Measurements from ENCODE around the gene LLGL2. TPM values are rescaled to one million over a fixed set of nuclear protein-coding genes. Genes with fewer than 3 reads are reported as not detected.

The LLGL2 gene
- total and polyA plus RNA-seq, 5 donors from 2014 or later = 13.6 to 44.1 (median 17.5) TPM

DNA sequence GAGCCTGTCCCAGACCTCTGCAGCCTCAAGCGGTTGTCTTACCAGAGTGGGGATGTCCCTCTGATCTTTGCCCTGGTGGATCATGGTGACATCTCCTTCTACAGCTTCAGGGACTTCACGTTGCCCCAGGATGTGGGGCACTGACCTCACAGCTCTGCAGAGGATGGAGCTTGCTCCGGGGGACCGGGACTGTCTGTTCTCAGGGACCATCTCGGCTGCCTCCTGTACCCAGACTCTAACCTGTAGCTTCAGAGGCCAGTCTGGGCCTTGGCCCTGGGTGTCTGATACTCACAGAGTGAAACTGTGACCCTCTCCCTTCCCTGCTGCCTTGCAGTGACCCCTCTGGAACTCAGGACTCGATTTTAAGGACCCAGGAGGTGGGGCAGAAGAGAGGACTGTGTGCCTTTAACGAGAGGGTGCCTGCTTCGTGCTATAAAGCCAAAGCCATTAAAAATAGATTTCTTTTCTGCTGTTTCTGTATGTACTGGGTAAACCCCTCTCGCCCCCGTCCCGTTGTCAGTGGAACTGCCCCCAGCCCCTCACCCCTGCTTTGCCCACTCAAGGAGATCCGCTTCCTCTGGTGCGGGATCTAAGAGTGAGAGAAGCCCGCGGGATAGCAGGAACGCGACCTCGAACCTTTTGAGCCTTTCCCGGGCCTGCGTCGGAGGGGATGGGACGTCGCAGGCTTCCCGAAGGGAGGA lies 1.1 kb upstream of the LLGL2 start:
- Mint-ChIP-seq H3K4me3 (peak overlapping the region; percentile 73 to 85 (median 80)), H3K4me1 (peaks cover 0 to 18% (median 10%) of the 10 kb centered on the region in 4 donors), H3K27ac (peak overlapping the region in 1 of 3 donors; percentile 65), H3K36me3 (peaks cover 3% of the 10 kb centered on the region), H3K27me3 (no peaks in the 10 kb centered on the region), H3K9me3 (no peaks in the 10 kb centered on the region)
- DNase-seq (no peak), ATAC-seq (ENCODE audit: low read depth in 2 of 2) (no peak)
- no peaks in the 10 kb centered on the region for H3K9me3 ChIP-seq (ENCODE audit: control insufficient read depth in 2 of 2, low read length in 2 of 2)
- peaks cover 19% of the 10 kb centered on the region for H3K4me1 ChIP-seq (ENCODE audit: control insufficient read depth, insufficient read depth, low read length, poor library complexity, severe bottlenecking)
- peak overlapping the region; percentile 66 for H3K27ac ChIP-seq (ENCODE audit: insufficient read depth, low read length, poor library complexity, severe bottlenecking)
- H3K27me3 ChIP-seq (ENCODE audit: control insufficient read depth, insufficient read depth, low read length) = no peaks in the 10 kb centered on the region
- H3K36me3 ChIP-seq (ENCODE audit: control insufficient read depth, insufficient read depth, low read length) = peaks cover 11% of the 10 kb centered on the region
- H3K4me3 ChIP-seq (ENCODE audit: low read depth, low read length) = no peak overlapping the region

DNA sequence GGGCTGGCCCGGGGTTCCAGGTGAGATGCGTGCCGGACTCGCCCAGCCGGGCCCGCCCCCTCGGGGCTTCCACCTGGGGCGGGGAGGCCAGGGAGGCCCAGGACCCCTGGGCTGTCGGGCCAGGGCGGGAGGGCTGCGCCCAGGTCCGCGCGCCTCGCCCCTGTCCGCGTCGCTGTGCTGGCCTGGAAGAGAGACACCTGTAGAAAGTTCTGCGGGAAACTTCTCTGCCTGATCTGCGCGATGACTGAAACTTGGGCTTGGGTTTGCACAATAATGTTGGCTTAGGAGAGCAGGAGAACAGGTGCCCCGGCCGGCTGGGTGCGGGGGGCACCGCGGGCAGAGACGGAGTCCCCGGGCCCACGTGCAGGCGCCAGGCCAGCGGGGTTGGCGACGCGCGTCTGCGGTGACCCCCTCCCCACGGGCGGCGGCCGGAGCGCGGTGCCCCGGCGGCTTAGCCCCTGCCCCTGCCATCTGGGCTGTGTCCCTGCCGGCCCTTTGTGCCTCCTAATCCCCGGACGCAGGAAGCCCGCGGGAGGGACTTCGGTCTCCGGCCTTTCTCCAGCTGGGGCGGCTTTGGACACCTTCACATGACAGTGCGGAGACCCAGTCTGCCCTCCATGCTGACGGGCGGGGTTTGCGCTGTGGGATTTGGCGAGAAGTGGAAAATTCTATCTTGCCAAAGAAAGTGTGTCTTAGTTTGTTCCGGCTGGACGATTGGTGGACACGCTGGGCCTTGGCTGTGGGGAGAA lies 483 bp downstream of the LLGL2 start:
- ATAC-seq (ENCODE audit: low read depth in 2 of 2) (no peak), DNase-seq (peak in 1 of 3 donors; percentile 21)

DNA sequence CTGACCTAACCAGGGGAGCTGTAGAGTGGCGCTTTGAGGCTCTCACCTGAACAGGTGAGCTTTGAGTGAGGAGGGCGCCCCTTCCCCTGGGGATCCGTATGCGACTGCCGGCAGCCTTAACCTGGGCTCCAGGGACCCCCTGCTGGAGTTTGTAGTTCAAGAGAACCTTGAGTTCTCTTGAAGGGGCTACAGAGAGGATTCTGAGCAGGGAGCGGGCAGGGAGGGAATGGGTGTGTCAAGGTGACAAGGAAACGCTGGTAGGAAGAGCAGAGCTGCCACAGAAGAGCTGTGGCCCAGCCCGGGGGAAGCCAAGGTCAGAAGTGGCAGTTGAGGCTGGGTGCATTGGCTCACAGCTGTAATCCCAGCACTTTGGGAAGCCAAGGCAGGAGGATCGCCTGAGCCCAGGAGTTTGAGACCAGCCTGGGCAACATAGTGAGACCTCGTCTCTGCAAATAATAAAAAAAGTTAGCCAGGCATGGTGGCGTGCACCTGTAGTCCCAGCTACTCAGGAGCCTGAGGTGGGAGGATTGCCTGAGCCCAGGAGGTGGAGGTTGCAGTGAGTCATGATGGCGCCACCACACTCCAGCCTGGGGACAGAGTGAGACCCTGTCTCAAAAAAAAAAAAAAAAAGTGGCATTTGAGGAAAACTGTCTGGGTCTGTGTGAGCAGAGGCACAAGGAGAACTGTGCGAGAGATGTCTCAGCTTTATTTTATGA lies 1.2 kb downstream of the LLGL2 start:
- Mint-ChIP-seq H3K4me3 (peak overlapping the region; percentile 76 to 93 (median 88)), H3K4me1 (peaks cover 0 to 14% (median 10%) of the 10 kb centered on the region in 4 donors), H3K36me3 (peaks cover 3% of the 10 kb centered on the region), H3K27ac (no peak overlapping the region), H3K27me3 (no peaks in the 10 kb centered on the region), H3K9me3 (no peaks in the 10 kb centered on the region)
- Histone ChIP-seq H3K4me3 (ENCODE audit: low read depth, low read length) (peak overlapping the region; percentile 24), H3K27me3 (ENCODE audit: control insufficient read depth, insufficient read depth, low read length) (no peaks in the 10 kb centered on the region), H3K4me1 (ENCODE audit: control insufficient read depth, insufficient read depth, low read length, poor library complexity, severe bottlenecking) (peaks cover 19% of the 10 kb centered on the region), H3K9me3 (ENCODE audit: control insufficient read depth in 2 of 2, low read length in 2 of 2) (no peaks in the 10 kb centered on the region), H3K36me3 (ENCODE audit: control insufficient read depth, insufficient read depth, low read length) (peaks cover 7% of the 10 kb centered on the region), H3K27ac (ENCODE audit: insufficient read depth, low read length, poor library complexity, severe bottlenecking) (no peak overlapping the region)
- DNase-seq (no peak), ATAC-seq (ENCODE audit: low read depth in 2 of 2) (no peak)

More for the DNA sequence above, 483 bp downstream of the LLGL2 start:
- peak overlapping the region; percentile 24 for H3K4me3 ChIP-seq (ENCODE audit: low read depth, low read length)
- H3K4me1 ChIP-seq (ENCODE audit: control insufficient read depth, insufficient read depth, low read length, poor library complexity, severe bottlenecking) = peaks cover 19% of the 10 kb centered on the region
- peaks cover 11% of the 10 kb centered on the region for H3K36me3 ChIP-seq (ENCODE audit: control insufficient read depth, insufficient read depth, low read length)
- no peaks in the 10 kb centered on the region for H3K27me3 Mint-ChIP-seq
- peaks cover 3% of the 10 kb centered on the region for H3K36me3 Mint-ChIP-seq
- H3K27ac ChIP-seq (ENCODE audit: insufficient read depth, low read length, poor library complexity, severe bottlenecking) = no peak overlapping the region
- peaks cover 0 to 14% (median 10%) of the 10 kb centered on the region in 4 donors for H3K4me1 Mint-ChIP-seq
- H3K9me3 ChIP-seq (ENCODE audit: control insufficient read depth in 2 of 2, low read length in 2 of 2) = no peaks in the 10 kb centered on the region
- no peaks in the 10 kb centered on the region for H3K9me3 Mint-ChIP-seq
- no peak overlapping the region for H3K27ac Mint-ChIP-seq
- H3K4me3 Mint-ChIP-seq = peak overlapping the region; percentile 84 to 93 (median 88)
- no peaks in the 10 kb centered on the region for H3K27me3 ChIP-seq (ENCODE audit: control insufficient read depth, insufficient read depth, low read length)

DNA sequence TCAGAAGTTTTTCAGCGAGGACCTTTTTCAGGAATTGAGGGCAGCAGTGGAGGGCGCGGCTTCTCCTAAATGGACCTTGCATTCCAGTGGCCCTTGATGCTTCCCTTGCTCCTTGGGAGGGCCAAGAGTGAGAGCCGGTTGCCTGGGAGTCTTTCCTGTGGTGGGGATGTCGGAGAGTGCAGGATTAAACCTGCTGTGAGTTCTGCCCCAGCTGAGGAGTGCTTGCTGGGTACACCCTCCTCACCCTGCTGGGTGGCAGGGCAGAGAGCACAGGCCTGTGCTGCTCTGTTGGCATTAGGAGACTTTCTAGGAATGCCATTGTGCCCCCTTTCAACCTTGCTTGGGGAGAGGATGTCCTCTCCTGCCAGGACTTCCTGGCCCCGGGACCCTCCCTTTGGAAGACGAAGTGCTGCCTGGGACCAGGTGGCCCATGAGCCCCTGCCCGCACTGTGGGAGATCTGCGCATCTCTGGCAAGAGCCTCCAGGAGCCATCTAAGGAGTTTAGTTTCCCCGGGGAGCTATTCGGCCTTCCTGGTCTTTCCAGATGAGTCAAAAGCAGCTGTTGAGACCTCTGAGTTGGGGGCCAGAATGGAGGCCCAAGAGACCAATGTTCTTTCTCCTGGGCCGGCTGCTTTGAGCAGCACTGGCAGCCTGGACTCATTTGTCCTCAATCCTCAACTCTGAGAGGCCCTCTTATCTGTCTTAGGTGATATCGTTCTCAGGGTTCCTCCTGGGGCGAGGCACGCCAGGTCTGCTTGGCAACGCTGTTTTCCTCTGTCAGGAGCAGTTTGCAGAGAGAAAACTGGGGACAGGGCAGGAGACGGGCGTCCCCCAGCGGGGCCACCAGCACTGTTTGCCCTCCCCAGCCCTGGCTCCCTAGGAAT lies 5.6 kb downstream of the LLGL2 start:
- Histone ChIP-seq H3K4me1 (ENCODE audit: control insufficient read depth, insufficient read depth, low read length, poor library complexity, severe bottlenecking) (peaks cover 20% of the 10 kb centered on the region), H3K36me3 (ENCODE audit: control insufficient read depth, insufficient read depth, low read length) (no peaks in the 10 kb centered on the region), H3K9me3 (ENCODE audit: control insufficient read depth in 2 of 2, low read length in 2 of 2) (no peaks in the 10 kb centered on the region), H3K27me3 (ENCODE audit: control insufficient read depth, insufficient read depth, low read length) (no peaks in the 10 kb centered on the region), H3K4me3 (ENCODE audit: low read depth, low read length) (no peak overlapping the region), H3K27ac (ENCODE audit: insufficient read depth, low read length, poor library complexity, severe bottlenecking) (no peak overlapping the region)
- ATAC-seq (ENCODE audit: low read depth in 2 of 2) = no peak
- Mint-ChIP-seq H3K36me3 (peaks cover 4% of the 10 kb centered on the region), H3K4me1 (peaks cover 0 to 37% (median 28%) of the 10 kb centered on the region in 4 donors), H3K27ac (no peak overlapping the region), H3K9me3 (no peaks in the 10 kb centered on the region), H3K27me3 (no peaks in the 10 kb centered on the region), H3K4me3 (peak overlapping the region in 1 of 4 donors; percentile 12)
- no peak for DNase-seq

DNA sequence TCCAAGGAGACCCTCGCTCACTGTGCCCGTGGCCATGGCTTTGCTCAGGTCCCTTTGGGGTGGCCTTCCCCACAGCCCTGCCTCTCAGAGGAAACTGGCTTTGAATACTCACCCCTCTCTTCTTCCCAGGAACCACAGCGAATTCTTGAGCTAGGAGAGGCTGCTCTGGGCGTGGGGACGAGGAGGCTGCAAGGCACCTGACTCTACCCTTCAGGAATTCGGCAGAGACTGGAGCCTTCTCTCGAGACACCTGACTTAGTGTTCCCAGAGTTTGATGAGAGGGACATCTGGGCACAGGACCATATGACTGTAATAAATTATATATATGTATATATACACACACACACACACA lies 6.2 kb downstream of the LLGL2 start:
- no peak overlapping the region for H3K4me3 ChIP-seq (ENCODE audit: low read depth, low read length)
- no peaks in the 10 kb centered on the region for H3K9me3 Mint-ChIP-seq
- ATAC-seq (ENCODE audit: low read depth in 2 of 2) (no peak), DNase-seq (no peak)
- H3K27ac Mint-ChIP-seq = no peak overlapping the region
- H3K27ac ChIP-seq (ENCODE audit: insufficient read depth, low read length, poor library complexity, severe bottlenecking) = no peak overlapping the region
- H3K36me3 Mint-ChIP-seq = peaks cover 4% of the 10 kb centered on the region
- no peak overlapping the region for H3K4me3 Mint-ChIP-seq
- no peaks in the 10 kb centered on the region for H3K36me3 ChIP-seq (ENCODE audit: control insufficient read depth, insufficient read depth, low read length)
- no peaks in the 10 kb centered on the region for H3K27me3 Mint-ChIP-seq
- no peaks in the 10 kb centered on the region for H3K27me3 ChIP-seq (ENCODE audit: control insufficient read depth, insufficient read depth, low read length)
- peaks cover 0 to 35% (median 24%) of the 10 kb centered on the region in 4 donors for H3K4me1 Mint-ChIP-seq
- H3K9me3 ChIP-seq (ENCODE audit: control insufficient read depth in 2 of 2, low read length in 2 of 2) = no peaks in the 10 kb centered on the region
- H3K4me1 ChIP-seq (ENCODE audit: control insufficient read depth, insufficient read depth, low read length, poor library complexity, severe bottlenecking) = peaks cover 14% of the 10 kb centered on the region

DNA sequence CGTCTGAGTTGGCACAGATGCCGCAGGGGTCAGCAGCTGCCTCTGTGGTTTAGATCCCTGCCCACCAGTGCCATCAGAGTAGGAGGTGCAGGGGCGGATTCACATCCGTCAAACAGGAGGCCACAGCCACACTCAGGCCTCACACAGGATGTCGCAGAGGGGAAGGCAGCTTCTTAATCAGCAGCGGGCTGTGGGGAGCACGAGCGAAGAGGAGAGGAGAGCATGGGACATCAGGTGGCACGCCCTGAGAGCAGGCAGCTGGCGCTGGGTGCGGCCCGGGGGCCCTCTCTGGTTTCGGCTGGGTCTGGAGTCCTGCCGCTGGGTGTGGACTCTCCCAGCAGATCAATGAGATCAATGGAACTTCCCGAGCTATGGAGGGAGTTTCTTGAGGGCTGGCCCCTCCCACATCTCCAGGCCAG lies 9.6 kb downstream of the LLGL2 start:
- Mint-ChIP-seq H3K9me3 (no peaks in the 10 kb centered on the region), H3K4me1 (peaks cover 0 to 33% (median 20%) of the 10 kb centered on the region in 4 donors), H3K27ac (peak overlapping the region; percentile 91 to 98 (median 93)), H3K27me3 (no peaks in the 10 kb centered on the region), H3K4me3 (peak overlapping the region in 3 of 4 donors; percentile 41 to 81 (median 48)), H3K36me3 (peaks cover 4% of the 10 kb centered on the region)
- Histone ChIP-seq H3K4me1 (ENCODE audit: control insufficient read depth, insufficient read depth, low read length, poor library complexity, severe bottlenecking) (peaks cover 14% of the 10 kb centered on the region), H3K4me3 (ENCODE audit: low read depth, low read length) (no peak overlapping the region), H3K27ac (ENCODE audit: insufficient read depth, low read length, poor library complexity, severe bottlenecking) (peak overlapping the region; percentile 69), H3K9me3 (ENCODE audit: control insufficient read depth in 2 of 2, low read length in 2 of 2) (no peaks in the 10 kb centered on the region), H3K27me3 (ENCODE audit: control insufficient read depth, insufficient read depth, low read length) (no peaks in the 10 kb centered on the region), H3K36me3 (ENCODE audit: control insufficient read depth, insufficient read depth, low read length) (no peaks in the 10 kb centered on the region)
- DNase-seq (peak; percentile 13 to 93 (median 55)), ATAC-seq (ENCODE audit: low read depth in 2 of 2) (peak; percentile 95 to 98)

DNA sequence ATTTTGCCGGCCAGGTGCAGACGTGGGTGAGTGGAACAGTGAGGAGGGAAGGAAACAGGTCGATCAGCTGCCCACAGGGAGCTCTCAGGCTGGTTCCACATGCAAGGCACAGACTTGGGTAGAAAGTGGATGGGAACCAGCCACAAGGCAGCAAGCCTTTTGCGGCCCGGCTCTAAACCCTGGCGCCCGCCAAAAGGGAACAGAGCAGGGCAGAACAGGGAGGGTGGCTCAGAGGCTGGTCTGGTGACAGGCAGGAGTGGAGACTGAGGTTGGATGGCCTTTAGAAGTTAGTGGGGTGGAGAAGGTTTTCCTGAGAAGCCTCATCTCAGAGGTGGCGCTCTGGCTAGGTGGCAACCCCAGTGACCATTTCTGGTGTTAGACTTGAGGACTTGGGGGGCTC lies 10.4 kb downstream of the LLGL2 start:
- no peak for ATAC-seq (ENCODE audit: low read depth in 2 of 2)
- peaks cover 4% of the 10 kb centered on the region for H3K36me3 Mint-ChIP-seq
- no peak for DNase-seq
- Histone ChIP-seq H3K4me3 (ENCODE audit: low read depth, low read length) (no peak overlapping the region), H3K4me1 (ENCODE audit: control insufficient read depth, insufficient read depth, low read length, poor library complexity, severe bottlenecking) (peaks cover 14% of the 10 kb centered on the region), H3K9me3 (ENCODE audit: control insufficient read depth in 2 of 2, low read length in 2 of 2) (no peaks in the 10 kb centered on the region), H3K27me3 (ENCODE audit: control insufficient read depth, insufficient read depth, low read length) (no peaks in the 10 kb centered on the region), H3K27ac (ENCODE audit: insufficient read depth, low read length, poor library complexity, severe bottlenecking) (peak overlapping the region; percentile 69), H3K36me3 (ENCODE audit: control insufficient read depth, insufficient read depth, low read length) (no peaks in the 10 kb centered on the region)
- H3K9me3 Mint-ChIP-seq = no peaks in the 10 kb centered on the region
- peak overlapping the region in 2 of 3 donors; percentile 76 to 93 for H3K27ac Mint-ChIP-seq
- peak overlapping the region in 1 of 4 donors; percentile 11 for H3K4me3 Mint-ChIP-seq
- no peaks in the 10 kb centered on the region for H3K27me3 Mint-ChIP-seq
- peaks cover 0 to 33% (median 20%) of the 10 kb centered on the region in 4 donors for H3K4me1 Mint-ChIP-seq

All from CD4-positive, CD25-positive, alpha-beta regulatory T cell (primary cell).